Amniotic stem cell (primary cell): ENCODE data around the gene IFI6.
A peak's percentile ranks its signal among the peaks of the same experiment; 100 is the strongest.
"Not testable (repeated sequence)": the region's sequence is repeated elsewhere in the genome, so short reads cannot be mapped to it uniquely, and the experiment has no call there.

Source experiments
- DNase-seq: peaks from one replicate; lab custom pipeline; 2025; lab: John Stamatoyannopoulos, UW

The IFI6 gene, protein sequence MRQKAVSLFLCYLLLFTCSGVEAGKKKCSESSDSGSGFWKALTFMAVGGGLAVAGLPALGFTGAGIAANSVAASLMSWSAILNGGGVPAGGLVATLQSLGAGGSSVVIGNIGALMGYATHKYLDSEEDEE

DNA sequence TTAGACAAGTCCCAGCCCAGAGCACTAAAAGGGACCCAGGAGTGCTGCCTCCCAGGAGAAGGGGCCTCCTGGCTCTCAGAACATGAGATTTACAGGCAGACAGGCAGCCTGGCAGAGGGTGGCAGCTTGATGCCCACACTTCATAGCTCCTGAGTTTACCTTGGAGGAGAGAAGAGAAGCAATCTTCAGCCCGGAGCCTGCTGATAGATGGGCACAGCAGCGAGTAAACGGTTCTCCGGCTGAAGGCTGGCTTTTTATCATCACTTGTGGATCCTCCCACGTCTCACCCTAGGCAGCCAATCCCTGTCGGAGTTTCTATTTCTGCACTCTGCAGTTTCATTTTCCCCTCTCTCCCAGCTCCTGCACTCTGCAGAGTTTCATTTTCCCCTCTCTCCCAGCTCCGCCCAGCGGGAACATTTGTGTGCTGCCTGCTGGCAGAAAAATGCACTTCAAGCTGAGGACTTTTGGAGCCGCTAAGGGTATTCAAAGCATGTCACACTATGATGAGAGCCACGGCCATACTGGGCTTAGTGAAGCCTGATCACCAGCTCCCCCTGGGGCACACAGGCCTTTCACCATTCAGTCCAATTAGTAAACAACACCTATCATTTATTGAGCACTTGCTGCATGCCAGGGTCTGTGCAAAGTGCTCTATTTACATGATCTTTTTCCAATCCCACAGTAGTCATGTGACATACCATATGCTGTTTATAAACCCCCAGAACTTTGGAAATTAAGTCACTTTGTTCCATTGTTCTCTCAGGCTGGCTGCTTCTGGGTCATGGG is at the start of gene IFI6:
Gene IFI6, minus strand, starts transcription at position 229 of the 786 bp plus-strand sequence. CDS start 2,878 bp downstream, outside the sequence.
- DNase-seq, result peak; percentile 95

DNA sequence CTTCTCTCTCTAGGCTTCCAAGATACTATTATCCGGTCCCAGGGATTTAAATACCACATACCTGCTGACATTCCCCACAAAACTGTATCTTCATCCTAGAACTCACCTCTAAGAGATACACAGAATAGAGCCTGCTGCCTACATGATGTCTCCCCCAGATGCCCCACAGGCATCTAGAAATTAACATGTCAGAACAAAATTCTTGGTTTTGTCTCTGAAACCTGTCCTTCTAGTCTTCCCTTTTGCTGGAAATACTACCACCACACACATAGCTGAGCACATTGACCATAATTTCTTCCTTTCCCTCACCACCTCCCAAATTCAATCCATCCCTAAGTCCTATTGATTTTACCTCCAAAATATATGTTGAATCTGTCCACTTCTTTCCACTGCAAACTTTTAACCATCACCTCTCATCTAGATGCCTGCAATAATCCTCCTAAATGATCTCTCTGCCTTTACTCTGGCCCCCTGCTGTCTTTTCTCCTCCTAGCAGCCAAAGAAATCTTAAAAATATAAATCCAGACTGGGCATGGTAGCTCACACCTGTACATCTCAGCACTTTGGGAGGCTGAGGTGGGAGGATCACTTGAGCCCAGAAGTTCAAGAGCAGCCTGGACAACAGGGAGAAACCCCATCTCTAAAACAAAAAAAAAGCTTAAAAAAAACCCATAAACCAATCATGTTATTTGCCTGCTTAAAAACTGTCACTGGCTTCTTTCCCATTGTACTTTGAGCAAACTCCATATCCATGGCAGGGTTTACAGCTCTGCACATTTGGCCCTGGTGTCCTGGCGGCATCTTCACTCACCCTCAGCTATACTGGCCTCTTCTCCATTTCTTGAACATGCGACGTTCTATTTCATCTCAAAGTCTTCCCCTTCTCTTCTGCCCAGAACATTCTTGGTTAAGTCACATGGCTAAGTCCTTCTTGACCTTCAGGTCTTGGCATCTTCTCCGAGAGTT is 47.6 kb upstream of the IFI6 start:
- no peak for DNase-seq

DNA sequence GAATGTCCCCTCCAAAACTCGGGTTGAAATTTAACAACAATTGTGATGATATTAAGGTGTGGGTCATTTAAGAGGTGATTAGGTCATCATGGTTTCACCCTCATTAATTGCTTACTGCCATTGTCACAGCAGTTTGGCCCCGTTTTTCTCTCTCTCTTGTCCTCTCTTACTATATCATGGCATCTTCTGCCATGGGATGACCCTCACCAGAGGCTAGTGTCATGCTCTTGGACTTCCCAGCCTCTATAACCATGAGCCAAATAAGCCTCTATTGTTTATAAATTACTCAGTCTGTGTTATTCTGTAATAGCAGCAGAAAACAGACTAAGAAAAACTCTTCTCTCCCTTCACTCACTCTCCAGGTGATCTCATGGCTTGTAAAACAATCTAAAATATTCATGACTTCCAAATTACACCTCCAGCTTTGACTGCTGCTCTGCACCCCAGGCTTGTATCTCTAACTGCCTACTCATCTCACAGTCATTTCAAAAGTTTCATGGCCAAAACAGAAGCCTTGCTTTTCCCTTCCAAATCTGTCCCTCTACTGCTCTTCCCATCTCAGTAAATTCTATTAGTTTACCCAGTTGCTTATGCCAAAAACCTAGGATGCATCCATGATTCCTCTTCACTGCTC is 44.4 kb upstream of the IFI6 start:
- no peak for DNase-seq

DNA sequence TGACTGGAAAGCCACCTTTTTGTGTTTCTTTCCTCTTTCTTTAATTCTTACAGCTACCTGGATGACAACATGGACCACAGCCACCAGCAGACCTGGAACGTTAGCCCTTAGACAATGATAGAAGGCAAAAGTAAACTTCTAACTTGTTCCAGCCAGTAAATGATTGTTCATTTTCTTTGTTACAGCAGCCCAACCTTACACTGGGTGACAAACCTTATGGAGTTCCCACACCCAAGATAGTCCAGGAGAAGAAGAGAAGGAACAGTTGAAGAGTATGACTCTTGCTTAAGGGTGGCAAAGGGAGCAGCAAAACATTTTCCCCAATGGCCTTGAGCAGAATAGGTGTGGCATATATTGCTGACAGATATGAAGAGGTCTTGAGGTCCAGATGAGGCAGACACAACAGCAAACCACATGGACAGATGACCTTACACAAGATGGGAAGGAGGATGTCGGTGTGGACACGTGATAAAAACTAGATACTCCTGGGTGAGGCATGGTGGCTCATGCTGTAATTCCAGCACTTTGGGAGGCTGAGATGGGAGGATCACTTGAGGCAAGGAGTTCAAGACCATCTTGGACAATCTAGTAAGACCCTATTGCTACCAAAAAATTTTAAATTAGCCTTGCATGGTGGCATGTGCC is 42.0 kb upstream of the IFI6 start:
- DNase-seq, result no peak

DNA sequence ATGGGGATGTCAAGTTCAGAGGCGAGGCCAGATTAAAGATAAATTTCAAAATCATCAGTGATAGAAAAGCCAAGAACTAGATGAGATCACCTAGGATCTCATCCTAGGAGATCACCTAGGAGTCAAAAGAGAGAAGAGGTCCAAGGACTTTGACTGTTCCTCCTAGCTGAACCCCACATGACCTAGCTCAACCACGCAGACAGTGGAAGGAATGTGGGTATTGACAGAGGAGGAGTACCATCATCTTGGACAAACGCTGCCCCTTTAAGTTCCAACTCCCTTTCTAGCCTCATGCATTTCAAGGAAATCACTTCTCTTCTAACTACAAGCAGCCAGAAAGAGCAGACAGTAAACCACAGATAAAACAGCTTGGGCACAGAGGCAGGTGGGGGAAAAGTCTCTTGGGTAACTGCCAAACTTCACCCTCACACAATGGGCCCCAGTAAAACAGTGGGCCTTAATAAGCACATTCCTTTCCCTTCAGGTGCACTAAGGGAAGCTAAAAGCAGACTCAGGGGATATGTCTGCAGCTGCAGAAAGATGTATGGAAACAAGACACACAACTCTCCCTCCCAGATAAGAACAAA is 41.2 kb upstream of the IFI6 start:
- no peak for DNase-seq

DNA sequence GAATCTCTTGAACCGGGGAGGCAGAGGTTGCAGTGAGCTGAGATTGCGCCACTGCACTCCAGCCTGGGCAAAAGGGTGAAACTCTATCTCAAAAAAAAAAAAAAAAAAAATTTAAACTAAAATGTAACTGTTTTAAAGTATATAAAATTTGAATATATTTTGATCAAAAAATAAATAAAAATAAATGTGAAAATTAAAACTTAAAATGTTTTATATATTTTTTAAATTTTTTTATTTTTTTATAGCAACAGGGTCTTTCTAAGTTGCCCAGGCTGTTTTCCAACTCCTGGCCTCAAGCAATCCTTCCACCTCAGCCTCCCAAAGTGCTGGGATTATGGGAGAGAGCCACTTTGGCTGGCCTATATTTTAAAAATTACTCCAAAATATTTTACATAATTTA is 38.6 kb upstream of the IFI6 start:
- no peak for DNase-seq

DNA sequence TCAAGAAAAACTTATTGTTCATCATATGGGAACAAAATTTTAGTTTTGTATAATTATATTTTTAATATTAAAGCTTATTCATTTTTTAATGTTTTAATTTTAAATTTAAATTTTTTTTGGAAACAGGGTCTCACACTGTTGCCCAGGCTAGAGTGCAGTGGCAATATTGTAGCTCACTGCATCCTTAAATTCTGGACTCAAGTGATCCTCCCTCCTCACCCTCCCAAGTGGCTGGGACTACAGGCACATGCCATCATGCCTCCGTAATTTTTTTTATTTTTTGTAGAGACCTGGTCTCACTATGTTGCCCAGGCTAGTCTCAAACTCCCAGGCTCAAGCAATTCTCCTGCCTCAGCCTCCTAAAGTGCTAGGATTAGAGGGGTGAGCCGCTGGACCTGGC is 33.6 kb upstream of the IFI6 start:
- DNase-seq, result no peak

DNA sequence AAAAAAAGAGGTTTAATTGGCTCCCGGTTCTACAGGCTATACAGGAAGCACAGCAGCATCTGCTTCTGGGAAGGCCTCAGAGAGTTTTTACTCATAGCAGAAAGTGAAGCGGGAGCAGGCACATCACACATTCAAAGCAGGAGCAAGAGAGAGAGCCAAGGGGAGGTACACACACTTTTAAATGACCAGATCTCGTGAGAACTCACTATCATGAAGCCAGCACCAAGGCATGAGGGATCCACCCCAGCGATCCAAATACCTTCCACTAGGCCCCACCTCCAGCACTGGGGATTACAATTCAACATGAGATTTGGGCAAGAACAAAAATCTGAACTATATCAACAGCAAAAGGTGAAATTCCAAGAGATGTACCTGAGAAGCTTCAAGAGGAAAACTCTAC is 33.0 kb upstream of the IFI6 start:
- DNase-seq, result no peak

DNA sequence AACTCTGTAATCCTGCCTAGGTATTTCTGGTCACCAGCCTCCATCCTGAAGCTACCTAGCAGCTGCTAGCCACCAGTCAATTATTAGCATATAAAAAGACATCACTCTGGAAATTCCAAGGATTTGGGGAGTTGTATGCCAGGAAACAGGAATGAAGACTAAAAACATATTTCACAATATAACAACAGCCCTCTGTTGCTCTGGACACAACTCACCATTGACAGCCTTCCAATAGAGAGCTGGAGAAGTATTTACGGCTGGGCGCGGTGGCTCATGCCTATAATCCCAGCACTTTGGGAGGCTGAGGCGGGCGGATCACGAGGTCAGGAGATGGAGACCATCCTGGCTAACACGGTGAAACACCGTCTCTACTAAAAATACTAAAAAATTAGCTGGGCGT is 24.8 kb upstream of the IFI6 start:
- DNase-seq, result not testable (repeated sequence)

DNA sequence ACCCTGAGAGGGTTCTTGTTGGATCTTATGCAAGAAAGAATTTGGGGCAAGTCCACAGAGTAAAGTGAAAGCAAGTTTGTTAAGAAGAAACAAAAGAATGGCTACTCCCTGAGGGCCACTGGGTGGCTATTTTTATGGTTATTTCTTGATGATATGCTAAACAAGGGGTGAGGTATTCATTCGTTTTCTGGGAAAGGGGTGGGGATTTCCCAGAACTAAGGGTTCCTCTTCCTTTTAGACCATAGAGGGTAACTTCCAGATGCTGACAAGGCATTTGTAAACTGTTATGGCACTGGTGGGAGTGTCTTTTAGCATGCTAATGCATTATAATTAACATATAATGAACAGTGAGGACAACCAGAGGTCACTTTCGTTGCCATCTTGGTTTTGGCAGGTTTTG is 18.2 kb upstream of the IFI6 start:
- DNase-seq, result no peak

DNA sequence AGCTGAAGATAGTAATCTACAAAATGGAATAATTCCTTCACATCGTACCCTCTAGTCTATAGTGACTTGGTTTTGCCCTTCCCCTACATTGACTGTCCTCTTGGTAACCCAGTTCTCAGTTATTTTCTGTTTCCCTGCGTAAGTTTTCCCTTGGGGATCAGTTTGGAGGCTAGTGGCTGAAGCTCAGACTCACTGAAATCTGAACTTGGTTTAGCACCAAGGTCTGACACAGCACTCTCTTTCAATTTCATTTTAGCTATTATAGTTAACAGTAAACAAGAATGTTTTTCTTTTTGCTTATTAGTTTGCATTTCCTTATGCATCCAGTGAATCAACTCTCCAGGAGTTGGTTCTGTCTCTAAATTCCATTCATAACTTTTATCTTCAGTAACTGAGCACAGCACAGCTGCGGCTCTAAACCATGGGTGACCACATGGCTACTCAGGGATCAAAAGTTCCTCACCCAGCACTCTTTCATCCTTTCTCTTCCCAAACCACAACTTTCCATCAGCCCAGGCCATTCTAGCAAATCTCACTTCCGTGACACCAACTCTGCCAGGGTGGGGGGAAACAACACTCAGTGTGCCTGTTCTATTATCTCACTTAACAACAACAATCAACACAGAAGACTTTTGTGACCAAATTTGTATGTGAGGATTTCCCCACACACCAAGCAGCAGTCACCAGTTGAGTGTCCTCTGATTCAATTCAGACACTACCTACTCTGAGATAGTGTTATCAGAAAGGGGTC is 17.6 kb upstream of the IFI6 start:
- DNase-seq, result no peak

DNA sequence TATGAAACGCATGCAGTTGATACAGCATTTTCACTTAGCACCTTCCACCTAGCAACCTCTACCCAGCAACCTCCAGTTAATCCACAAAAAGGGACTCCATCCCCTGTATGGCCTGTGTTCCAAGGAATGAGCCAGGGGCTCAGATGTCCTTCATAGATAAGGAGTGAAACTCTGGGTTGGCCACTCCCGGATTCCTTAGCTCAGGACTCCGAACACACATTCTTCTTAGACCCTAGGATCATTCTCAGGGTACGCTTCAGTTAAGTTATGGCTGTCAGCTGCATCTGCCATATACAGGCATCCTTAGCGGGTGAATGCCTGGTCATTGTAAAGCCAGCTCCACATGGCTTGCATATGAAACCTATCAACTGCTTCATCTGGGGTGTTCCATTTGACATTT is 15.9 kb upstream of the IFI6 start:
- no peak for DNase-seq

DNA sequence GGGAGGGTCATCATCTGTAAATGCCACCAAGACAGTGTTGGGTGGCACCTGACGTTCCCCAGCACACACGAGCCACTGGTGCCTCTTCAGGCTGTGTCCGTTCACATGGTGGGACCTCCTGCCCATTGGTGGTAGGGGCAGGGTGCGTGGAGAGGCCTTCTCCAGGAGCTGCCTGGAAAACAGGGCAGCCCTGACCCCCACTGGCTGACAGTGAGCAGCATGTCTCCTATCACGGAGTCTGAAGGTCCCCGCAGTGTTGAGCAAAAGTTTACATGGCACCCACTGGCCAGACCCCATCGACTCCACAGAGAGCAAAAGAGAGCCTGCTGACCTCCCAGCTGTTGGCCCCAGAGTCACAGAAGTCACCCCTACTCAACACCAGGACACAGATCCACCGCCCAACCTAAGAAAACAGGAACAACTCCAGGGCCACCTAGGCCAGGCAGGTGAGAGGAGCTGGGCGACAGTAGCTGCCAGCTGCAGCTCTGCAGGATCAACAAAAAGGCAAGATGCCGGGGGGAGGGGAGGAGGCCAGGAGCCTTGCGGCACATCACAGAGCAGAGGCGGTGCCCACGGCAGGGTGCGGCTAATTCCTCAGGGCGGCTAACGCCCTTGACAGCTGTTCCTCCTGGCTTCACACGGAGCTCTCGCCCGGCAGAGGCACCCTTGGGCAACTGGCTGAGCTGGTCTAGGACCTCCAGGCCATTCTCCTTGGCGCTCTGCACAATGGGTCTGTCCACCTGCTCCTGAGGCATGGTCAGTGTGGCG is 14.4 kb upstream of the IFI6 start:
- DNase-seq, result no peak

DNA sequence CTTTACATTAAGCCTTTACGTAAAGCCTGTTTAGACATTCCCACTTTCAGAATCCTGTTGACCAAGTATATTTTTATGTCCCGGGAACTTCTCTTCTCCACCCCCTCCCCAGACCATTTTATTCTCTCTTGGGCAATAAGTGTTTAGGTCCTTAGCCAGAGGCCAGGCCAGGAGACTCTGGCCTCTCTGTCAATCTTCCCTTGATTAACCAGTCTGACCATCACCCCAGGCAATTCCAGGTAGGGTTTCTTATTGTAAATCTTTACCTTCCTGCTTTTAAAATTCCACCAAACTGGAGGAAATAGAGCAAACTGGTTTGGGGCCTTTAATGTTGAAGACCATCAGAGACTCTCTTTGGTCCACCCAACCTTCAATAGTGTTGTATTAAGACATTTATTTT is 12.2 kb upstream of the IFI6 start:
- DNase-seq, result no peak

DNA sequence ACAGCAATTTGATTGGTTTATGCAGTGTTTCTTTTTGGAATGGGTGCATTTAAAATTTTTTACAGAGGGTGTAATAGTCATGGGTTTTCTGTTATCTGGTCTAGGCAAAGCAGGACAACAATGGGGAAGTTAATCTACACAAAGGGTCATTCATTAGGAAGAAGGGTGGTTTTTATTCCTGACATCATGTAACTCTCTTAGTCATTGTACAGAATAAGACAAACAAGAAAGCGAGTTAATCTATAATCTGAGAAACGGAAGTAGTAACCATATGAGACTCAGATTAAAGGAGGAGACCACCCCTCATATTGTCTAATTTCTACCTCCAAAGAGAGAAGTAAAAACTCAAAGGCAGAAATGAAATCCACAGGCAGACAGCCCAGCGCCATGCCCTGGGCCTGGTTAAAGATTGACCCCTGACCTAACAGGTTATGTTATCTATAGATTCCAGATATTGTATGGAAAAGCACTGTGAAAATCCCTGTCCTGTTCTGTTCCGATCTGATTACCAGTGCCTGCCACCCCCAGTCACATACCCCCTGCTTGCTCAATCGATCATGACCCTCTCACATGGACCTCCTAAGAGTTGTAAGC is 10.5 kb upstream of the IFI6 start:
- DNase-seq, result no peak

DNA sequence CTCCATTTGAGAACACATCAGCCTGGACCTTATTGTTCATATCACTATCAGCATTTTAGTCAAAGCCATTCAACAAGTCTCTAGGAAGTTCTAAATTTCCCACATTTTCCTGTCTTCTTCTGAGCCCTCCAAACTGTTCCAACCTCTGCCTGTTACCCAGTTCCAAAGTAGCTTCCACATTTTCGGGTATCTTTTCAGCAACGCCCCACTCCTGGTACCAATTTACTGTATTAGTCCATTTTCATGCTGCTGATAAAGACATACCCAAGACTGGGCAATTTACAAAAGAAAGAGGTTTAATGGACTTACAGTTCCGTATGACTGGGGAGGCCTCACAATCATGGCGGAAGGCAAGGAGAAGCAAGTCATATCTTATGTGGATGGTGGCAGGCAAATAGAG is 9.6 kb upstream of the IFI6 start:
- DNase-seq, result not testable (repeated sequence)

DNA sequence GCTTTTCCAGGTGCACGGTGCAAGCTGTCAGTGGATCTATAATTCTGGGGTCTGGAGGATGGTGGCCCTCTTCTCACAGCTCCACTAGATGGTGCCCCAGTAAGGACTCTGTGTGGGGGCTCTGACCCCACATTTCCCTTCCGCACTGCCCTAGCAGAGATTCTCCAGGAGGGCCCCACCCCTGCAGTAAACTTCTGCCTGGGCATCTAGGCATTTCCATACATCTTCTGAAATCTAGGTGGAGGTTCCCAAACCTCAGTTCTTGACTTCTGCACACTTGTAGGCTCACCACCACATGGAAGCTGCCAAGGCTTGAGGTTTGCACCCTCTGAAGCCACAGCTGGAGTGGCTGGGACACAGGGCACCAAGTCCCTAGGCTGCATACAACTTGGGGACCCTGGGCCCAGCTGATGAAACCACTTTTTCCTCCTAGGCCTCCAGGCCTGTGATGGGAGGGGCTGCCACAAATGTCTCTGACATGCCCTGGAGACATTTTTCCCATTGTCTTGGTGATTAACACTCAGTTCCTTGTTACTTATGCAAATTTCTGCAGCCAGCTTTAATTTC is 8.3 kb upstream of the IFI6 start:
- not testable (repeated sequence) for DNase-seq

DNA sequence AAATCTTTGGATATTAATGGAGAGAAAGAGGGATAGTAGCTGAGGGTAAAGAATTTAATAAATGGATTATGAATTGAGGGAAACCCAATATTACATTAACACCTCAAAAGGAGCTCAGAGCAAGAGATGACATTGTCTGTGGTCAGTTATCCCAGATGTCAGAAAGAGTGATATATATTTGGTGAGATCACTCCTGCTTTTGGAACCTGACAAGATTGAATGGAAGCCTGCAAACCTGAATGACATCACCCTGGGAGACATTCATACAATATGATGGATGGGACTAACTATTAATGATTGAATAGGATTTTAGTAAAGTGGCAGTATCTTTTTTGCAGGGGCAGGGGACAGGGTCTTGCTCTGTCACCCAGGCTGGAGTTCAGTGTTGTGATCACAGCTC is 6.8 kb upstream of the IFI6 start:
- DNase-seq, result no peak

DNA sequence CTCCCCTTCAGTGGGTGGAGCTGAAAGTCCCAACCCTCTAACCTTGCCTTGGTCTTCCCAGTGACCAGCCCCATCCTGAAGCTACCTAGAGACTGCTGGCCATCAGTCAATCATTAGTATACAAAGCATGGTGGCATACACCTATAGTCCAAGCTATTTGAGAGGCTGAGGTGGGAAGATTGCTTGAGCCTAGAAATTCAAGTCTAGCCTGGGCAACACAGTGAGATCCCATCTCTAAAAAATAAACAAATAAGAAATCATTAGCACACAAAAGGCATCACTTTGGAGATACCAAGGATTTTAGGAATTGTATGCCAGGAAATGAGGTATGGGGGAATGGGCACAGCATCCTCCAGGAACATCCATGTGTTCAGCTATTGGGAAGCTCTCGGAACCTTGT is 4.4 kb upstream of the IFI6 start:
- DNase-seq, result no peak
